HG02623 (cell line): ENCODE results near the gene MT1A.

Source experiments
- ATAC-seq: cut with Tn5 transposase; IDR thresholded peaks from one replicate; pipeline ENCODE4 v1.9.1; 2021; ENCODE audit warnings: moderate library complexity; ENCODE audit not compliant: unreplicated experiment

The MT1A gene

DNA sequence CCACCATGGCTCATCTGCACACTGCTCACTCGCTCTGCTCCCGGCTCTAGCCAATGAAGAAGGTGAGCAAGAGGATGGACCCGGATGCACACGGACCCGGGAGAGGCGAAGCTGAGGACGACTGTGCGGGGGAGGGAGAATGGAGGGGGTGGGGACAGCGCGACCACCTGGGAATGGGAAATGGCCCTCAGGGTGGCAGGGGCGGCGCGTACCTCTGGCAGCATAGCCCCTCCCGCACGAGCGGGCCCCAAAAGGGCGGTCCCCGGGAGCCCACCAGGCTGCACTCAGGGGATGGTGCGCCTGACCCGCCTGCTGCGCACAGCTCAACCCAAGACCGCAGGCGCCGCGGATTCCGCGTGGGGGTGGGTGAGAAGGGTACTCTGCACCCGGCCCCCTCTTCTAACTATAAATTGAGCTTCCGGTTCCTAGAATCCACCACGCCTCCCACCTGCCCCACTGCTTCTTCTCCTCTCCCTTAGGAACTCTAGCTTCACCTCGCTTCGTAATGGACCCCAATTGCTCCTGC, 37.3 kb downstream of the MT1A start:
- ATAC-seq, result no peak

DNA sequence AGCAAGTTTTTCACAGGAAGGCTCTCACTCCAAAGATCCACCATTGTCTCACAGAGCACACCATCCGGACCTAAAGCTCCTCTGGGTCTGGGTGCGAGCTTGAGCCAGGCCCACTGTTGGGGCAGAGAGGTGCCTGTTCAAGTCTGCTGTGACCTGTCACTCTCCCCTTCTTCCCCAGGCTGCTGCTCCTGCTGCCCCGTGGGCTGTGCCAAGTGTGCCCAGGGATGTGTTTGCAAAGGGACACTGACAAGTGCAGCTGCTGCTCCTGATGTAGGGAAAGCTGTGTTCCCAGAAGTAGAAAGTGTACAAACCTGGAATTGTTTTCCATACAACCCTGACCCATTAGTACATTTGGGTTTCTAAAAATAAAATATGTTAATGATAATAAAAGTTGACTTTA, 39.0 kb downstream of the MT1A start:
- ATAC-seq, result no peak

DNA sequence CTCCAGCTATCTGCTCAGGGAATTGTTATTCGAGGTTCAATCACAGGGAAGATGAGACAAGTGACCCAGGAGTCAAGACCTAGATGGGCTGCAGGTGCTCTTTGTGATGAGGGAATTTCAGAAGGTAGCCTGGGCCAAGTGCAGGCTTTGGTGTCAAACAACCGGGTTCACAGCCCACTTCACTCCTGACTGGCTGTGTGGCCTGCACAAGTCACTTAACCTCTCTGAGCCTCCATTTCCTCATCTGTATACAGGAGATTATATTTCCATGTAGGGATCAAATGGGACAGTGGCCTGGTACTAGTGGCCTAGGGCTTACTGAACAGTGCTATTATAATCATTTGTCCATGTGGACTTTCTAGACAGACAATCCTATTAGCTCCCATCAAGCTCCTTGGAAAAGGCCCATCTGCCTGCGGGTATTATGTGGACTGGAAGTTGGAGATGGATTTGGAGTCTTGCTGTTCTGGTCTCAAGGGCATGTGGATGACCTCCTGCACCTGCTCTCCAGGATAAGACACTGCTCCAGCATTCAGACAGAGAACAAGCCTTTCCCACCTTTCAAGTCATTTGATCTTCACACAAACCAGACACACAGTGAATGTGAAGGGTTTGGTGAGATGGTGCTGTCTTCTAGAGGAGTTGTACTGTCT, 40.7 kb downstream of the MT1A start:
- ATAC-seq, result no peak

DNA sequence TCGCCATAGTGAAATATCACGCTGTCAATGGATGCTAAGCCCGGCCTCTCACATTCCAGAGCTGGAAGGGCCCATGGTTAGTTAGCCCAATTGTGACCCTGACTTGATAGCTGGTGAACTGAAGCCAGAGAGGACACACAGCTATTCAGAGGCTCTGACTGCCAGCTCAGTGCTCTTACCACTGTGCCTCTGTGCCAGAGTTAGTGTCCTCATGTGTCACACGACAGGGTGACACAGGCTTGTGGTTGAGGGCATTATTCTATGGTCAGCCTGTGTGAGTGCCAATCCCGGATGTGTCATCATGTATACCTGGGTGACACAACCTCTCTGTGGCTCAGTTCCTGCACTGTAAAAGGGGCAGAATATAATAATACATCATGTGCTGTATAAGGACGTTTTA, 41.4 kb downstream of the MT1A start:
- ATAC-seq, result no peak

DNA sequence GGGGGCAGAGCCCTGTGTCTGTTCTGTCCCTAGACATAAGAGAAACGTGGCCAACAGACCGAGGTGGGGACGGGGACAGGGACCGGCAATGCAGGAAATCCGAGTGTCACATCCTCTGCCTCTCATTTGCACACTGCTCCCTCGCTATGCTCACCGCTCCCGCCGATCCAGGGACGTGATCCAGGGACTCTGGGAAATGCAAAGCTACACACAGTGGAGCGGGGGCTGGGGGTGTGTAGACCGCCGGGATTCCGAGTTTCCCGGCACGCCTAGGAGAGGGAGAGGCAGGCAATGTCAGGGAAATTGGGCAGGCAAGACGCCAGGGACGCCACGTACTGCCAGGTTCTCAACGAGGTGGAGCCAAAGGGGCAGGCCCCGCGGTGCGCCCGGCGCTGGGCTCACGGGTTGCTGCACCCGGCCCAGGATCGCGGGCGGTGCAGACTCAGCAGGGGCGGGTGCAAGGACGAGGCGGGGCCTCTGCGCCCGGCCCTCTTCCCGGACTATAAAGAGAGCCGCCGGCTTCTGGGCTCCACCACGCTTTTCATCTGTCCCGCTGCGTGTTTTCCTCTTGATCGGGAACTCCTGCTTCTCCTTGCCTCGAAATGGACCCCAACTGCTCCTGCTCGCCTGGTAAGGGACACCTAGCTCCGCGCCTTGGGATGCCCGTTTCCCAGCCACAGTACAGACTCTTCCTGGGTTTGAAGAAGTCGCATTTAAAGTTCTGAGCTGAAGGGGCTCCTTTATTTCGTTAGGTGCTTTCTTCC, 43.7 kb downstream of the MT1A start, which contains the start of gene MT1X:
MT1X (plus strand) TSS at position 532 of the 764 bp plus-strand sequence; CDS start at position 603, 71 bp downstream.
- peak; percentile 96 for ATAC-seq

DNA sequence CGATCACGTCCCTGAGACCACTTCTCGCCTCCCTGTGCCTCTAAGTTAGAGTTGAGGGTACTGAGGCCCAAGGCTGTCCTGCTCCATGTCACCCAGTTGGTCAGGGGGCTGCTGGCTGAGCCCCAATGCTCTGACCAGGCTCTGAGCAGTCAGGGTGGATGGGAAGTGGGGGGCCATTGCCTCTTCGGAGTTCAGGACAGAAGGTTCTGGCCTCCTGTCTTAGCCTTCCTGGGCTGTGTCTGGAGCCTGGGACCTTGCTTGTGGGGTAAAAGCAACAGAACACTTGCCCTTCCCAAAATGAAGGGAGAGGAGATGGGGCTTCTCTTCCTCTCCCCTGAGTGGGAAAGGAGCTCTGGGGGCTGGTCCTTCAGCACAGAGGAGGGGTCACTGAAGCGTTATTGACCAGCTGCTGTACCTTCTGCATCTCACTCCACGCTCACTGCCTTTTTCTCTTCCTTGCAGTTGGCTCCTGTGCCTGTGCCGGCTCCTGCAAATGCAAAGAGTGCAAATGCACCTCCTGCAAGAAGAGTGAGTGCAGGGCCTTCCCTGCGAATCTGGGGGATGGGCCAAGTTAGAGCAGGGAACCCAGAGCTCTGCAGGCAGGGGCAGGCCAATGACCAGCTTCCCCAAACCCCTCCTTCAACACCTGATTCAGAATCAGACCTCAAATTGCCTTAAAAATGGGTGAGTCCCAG, 44.4 kb downstream of the MT1A start:
- no peak for ATAC-seq

DNA sequence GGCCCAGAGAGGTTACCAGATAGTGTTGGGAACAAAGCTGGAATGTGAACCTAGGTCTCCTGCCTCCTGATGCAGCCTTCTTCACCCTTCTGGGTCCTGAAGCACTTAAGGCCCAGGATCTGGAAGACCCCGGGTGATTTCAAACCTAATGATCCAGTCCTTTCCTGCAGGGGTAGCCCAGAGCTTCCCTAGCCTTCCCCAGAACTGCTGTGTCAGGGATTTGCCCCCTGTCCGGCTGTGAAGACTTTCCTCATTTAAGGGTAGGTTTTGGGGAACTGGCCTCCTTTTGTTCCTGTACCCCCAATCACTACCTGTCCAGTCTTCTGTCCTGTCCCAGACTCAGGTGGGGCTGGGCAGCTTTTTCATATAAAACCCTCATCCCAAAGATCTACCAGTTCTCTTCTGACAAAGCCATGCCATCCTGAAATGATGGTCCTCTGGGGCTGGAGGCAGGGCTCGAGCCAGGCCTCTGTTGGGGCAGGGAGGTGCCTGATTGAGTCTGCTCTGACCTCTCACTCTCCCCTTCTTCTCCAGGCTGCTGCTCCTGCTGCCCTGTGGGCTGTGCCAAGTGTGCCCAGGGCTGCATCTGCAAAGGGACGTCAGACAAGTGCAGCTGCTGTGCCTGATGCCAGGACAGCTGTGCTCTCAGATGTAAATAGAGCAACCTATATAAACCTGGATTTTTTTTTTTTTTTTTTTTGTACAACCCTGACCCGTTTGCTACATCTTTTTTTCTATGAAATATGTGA, 45.1 kb downstream of the MT1A start:
- ATAC-seq, result no peak

DNA sequence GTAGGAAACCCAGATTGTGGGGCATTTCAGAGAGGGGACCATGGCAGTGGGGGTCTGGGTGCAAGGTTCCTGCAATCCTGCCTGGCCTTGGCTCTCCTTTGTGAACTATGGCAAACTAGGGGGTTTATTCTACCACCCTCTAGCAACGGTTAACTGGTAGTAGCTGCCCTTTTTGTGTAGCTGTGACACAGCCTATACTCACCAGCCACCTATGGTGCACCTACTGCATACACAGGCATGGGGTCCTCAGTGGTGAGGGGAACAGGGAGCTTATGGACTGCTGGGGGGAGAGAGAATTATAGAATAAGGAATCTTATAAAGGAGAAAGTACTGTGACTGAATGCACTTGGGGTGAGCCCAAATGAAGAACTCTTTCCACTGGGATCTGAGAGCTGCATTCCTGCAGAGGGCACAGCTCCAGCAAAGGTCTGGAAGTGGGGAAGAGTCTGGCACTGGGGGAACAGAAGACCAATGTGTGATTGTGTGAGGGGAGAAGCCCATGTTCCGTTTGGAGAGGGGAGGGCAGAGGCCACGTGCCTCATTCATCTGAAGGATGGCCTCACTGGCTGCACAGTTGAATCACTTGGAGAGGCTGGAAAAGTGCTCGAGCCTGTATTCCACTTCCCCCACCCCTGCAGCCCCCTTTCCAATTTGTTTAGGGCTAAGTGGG, 45.9 kb downstream of the MT1A start:
- ATAC-seq, result no peak

DNA sequence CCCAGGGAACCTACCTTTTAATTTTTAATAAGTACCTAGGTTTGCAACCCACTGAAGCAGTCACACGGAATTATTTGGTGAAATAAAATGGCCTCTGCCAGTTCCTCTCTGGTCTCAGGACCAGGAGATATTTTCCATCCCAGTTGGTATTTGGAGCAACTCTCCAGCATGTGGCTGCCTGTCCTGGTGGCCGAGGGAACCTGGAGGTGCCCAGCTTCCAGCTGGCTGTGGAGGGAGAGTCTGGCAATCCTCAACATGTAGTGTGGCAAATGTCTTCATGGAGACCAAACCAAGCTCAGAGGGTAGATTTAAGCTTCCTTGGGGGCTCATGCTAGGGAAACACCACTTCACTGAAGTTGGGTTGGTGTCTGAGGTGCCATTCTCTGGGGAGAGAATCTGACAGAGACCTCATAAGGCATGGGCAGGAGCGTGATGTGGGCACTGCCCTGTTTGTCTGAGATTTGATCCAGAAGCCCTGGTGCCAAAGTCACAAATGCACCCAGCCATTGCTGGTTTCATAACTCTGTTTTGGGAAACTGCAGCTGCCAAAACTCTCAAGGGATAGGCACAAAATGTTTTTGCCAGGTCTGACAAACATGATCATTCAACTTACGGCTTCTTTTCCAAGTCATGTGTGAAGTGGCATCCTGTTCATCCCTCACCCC, 46.6 kb downstream of the MT1A start:
- no peak for ATAC-seq

DNA sequence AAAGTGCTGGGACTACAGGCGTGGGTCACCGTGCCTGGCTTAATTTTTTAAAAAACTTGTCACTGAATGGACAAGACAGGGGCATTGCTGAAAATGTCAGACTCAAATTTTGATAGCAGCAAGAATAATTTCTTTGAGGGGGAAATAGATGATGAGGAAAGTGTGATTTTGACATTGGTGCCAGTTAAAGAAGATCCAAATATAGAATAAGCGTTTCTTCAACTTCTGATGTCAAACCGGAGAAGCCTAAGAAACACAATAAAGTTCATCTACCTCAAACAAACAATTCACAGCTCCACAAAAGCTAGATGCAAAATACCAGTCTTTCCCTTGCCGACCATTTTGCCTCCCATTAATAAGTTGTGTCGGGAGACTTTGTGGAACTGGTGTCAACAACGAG, 48.3 kb downstream of the MT1A start:
- ATAC-seq, result no peak

DNA sequence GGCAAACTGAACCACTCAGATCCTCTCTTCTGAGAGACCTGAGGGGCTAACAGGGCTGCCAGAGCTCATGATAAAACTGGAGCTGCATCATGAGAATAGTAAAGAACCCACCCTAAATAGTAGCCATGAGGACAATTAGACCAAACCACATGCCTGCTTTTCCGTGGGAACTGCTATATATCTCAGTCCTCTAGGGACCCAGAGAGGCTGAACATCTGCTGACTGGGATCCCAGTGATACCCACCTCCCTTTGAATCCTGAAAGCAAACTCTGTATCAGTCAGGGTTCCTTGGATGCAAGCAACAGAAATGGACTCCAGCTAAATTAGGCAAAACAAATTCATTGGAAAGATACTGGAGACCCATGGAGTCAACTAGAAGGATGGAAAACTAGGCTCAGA, 50.3 kb downstream of the MT1A start:
- no peak for ATAC-seq

DNA sequence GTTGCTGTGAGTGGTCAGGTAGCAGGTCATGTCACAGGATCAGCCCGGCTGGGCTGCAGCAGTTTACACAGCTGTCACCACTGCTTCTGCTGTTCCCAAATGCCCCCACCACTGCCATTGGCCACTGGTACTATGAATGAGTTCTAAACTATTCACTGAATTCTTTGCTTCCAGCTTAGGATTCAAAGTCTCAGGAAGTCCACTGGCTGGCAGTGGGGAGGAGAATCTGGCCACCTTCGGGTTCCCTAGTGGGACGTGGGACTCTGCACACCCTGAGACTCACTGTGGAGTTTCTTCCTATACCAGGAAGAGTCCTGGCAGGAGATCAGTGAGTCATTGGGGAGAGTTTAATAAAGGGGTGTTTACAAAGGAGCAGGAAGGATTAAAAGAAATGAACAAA, 50.7 kb downstream of the MT1A start:
- ATAC-seq, result no peak
